ENCODE results near the gene EEFSEC.

GRCh38 chr3:128283421-128283820, 130.1 kb downstream of the EEFSEC start:
- no peak for TF ChIP-seq CTCF (conservative IDR thresholded peaks at IDR 0.05)
- TF ChIP-seq EZH2 (IDR thresholded peaks at IDR 0.05; ENCODE audit: low read depth): no peak
